Fibroblast of villous mesenchyme (primary cell): ENCODE measurements around the gene PTPRN2. TPM values are rescaled to one million over a fixed set of nuclear protein-coding genes. Genes with fewer than 3 reads are reported as not detected.

ENCODE experiments used
- DNase-seq: peaks from one replicate; pipeline ENCODE4 v3.0.0-alpha.2; 2010; ENCODE audit warnings: low read depth
- H3K4me3 ChIP-seq: 2 replicates; pipeline ENCODE4 v1.5.1; 2011; ENCODE audit warnings: low read depth, mild to moderate bottlenecking, low read length
- total RNA-seq: library from RNA; depleted of rRNA; stranded (reverse); fragments of >200 nt; gene quantifications from 2 replicates; pipeline ENCODE4 v1.2.3, GENCODE V29; 2012
- TF ChIP-seq, protein P1 (sequence below): IDR thresholded peaks from 2 replicates; pipeline ENCODE4 v1.5.1; 2012; ENCODE audit warnings: low read depth, mild to moderate bottlenecking, low read length; ENCODE audit not compliant: insufficient read depth

PTPRN2 gene
- total RNA-seq, 1 donor = not detected

DNA sequence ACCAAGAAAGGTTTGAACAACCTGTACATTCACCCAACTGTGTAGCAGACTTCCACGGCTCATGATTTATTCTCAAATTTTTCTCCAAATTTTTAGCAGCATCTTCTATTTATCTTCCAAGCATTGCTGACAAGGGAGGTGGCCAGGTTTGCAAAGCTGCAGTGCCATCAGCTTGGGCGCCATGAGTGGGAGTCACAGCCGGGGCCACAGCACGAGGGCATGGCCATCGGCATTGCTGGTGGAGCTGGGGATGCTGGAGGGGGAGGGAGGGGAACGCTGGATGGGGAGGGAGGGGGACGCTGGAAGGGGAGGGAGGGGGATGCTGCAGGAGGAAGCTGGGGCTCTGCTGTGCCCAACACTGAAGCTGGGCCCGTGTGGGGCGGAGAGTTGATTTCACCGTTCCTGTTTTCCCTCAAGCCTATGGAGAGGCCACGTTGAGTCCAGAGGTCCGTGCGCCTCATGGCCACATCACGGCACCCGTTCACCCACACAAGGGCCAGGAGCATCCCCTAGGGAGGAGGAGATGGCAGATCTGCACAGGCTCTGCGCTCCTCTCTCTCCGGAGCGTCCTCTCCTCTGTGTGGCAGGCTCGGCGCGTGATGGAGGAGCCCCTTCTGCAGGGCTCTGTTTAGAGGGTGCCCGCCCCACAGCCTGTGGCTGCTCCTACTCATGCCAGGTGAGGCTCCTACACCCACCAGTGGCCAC, 730.6 kb downstream of the PTPRN2 start:
- no peak for DNase-seq
- TF ChIP-seq, protein P1, sequence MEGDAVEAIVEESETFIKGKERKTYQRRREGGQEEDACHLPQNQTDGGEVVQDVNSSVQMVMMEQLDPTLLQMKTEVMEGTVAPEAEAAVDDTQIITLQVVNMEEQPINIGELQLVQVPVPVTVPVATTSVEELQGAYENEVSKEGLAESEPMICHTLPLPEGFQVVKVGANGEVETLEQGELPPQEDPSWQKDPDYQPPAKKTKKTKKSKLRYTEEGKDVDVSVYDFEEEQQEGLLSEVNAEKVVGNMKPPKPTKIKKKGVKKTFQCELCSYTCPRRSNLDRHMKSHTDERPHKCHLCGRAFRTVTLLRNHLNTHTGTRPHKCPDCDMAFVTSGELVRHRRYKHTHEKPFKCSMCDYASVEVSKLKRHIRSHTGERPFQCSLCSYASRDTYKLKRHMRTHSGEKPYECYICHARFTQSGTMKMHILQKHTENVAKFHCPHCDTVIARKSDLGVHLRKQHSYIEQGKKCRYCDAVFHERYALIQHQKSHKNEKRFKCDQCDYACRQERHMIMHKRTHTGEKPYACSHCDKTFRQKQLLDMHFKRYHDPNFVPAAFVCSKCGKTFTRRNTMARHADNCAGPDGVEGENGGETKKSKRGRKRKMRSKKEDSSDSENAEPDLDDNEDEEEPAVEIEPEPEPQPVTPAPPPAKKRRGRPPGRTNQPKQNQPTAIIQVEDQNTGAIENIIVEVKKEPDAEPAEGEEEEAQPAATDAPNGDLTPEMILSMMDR = no peak
- no peak overlapping the region for H3K4me3 ChIP-seq

DNA sequence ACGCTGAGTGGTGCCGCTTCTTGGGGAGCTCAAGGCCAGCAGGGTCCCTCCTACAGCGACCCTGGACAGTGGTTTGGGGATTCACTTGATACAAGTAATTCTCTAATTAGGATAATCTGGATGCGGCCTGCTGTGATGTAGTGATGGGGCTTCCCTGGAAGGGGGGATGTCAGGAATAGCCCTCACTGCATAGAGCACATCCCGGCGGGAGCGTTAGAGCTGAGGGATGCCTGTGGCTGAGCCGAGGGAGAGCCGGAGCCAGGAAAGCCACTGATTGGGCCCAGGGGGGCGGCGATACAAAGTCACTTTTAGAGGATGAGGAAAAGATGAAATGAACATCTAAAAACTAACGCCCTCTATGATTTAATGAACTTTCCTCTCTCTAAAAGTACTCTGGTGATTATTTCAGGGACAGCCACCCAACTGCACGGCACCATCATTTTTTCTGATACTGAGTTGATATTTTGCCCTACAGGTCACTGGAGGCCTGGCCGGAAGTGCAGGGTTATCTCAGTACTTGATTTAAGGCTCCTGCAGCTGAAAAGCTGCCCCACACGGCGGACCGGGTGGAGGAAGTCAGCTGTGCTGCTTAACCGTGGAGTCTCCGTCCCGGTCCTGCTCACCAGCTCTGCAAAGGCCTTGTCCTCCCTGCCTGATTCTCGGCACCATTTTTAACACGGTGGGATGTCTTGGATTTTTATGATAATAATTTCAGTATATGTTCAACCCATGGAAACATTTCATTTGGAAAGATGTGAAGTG, 732.0 kb downstream of the PTPRN2 start:
- TF ChIP-seq, protein P1 = no peak
- no peak overlapping the region for H3K4me3 ChIP-seq
- DNase-seq = no peak

DNA sequence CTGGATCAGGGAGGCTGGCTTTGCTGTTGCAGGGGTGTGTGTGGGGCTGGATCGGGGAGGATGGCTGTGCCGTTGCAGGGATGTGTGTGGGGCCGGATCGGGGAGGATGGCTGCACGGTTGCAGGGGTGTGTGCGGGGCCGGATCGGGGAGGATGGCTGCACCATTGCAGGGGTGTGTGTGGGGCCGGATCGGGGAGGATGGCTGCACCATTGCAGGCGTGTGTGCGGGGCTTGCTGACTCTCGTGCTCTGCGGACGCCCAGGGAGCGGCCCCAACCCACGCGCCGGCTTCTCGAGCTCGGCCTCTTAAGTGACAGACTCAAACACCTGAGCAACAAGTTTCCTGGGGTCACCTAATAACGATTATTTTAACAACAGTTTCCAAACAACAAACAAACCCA, 732.6 kb downstream of the PTPRN2 start:
- H3K4me3 ChIP-seq = no peak overlapping the region
- DNase-seq = no peak
- TF ChIP-seq, protein P1 = no peak

DNA sequence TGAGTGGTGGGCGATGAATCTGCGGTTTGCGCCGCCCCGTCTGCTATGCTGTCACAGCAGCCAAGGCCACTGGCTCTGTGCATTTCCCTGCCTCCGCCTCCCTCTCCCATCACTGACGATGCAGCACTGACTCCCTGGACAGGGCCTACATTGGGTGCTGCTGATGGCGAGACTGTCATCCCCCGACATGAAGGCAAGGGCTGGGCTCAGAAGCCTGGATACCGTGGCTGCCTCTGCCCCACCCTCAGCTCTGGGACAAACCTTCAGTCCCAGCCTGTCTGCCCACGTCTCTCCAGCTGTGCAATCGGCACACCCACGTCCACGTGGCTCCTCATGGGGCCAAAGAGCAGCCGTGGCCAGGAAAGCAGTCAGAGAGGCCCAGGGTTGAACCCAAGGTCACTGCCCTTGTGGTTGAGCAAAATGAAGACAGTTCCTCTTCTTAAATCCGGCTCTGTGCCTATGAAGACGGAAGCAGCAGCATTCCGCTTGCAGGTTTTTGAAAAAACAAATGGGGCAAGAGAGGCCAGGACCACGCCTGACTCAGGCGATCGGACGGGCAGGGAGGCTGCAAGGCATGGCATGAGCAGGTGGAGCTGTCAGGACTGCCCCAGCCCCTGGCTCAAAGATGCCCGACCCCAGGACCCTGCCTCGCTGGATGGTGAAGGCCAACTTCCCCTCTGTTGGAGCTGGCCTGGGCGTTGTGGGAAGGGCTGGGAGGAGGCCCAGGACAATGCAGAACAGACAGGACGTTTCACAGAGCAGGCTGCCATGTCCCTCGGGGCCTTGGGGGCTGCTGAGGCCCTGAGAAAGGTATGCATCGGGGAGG, 733.3 kb downstream of the PTPRN2 start:
- TF ChIP-seq, protein P1 = no peak
- no peak for DNase-seq
- no peak overlapping the region for H3K4me3 ChIP-seq

DNA sequence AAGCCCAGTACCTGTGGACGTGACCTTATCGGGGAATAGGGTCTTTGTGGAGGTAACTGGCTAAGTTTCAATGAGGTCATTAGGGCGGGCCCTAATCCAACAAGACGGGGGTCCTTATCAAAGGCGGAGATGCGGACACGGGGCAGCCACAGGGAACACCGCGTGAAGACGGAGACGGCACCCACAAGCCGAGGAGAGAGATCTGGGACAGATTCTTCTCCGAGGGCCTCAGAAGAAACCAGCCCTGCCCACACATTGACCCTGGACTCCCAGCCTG, 733.9 kb downstream of the PTPRN2 start:
- no peak for DNase-seq

DNA sequence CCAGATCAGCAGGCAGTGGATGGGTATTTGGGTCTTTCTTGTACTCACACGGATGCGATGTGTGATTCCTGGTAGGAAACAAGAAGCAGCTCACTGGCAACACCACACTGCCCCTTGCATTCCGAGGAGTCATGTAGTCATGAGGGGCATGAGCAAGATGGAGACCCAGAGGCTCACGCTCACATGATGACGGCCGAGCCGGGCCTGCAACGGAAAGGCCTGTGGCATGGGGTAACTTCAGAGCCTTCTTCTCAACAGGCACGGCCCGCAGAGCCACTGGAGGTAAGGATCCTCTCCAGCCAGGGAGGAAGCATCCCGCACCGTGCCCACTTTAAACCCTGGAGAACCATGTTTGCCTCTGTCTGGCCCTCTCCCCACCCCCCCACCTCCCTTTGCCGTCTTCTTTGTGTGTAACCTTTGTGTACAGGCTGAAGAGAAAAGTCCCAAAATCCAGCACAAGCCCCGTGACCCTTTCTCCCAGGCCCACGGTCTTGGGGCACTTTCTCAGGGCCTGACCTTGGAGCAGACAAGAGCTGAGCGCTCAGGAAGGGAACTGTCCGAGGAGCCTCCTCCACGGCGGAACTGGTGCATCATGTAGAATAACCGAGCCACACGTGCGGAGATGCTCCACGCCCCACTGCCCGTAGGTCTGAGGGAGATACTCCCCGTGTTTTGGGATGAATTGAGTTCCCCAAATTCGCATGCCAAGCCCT, 734.4 kb downstream of the PTPRN2 start:
- no peak for DNase-seq
- no peak overlapping the region for H3K4me3 ChIP-seq
- TF ChIP-seq, protein P1 = no peak

More for the DNA sequence above, 733.9 kb downstream of the PTPRN2 start:
- no peak overlapping the region for H3K4me3 ChIP-seq
- TF ChIP-seq, protein P1 = no peak
